Breast epithelium (tissue), 4 donors: ENCODE measurements around the gene ATXN7L1. TPM values are rescaled to one million over a fixed set of nuclear protein-coding genes. Genes with fewer than 3 reads are reported as not detected.

Source experiments
- DNase-seq, 2 donors: peaks; one replicate each; pipeline ENCODE4 v3.0.0-alpha.2; 2019; ENCODE audit warnings: low spot score in 2 of 2
- H3K27ac ChIP-seq, 2 donors: fragments of 200-600 bp; sonication (generic) in 1 of 2; one replicate each; pipeline ENCODE4 v1.5.1; 2016 to 2019; ENCODE audit warnings: mild to moderate bottlenecking in 1 of 2
- H3K27me3 ChIP-seq, 2 donors: fragments of 200-600 bp; sonication (generic) in 1 of 2; one replicate each; pipeline versions ENCODE4 v1.5.1 to v1.6.0; 2017 to 2019; ENCODE audit warnings: control low read depth in 1 of 2, mild to moderate bottlenecking in 1 of 2
- H3K36me3 ChIP-seq: fragments of 200-600 bp; one replicate; pipeline ENCODE4 v1.5.1; 2019
- H3K4me1 ChIP-seq, 2 donors: fragments of 200-600 bp; sonication (generic); one replicate each; pipeline ENCODE4 v1.5.1; 2016 to 2019; ENCODE audit warnings: control low read depth in 1 of 2
- H3K4me3 ChIP-seq, 3 donors: fragments of 200-600 bp; sonication (generic); 1 replicate in 2 of 3; 2 replicates in 1 of 3; pipeline ENCODE4 v1.5.1; 2016 to 2019; ENCODE audit warnings: mild to moderate bottlenecking in 3 of 3, moderate library complexity in 2 of 3
- H3K9me3 ChIP-seq, 2 donors: fragments of 200-600 bp; sonication (generic) in 1 of 2; one replicate each; pipeline ENCODE4 v1.5.1; 2016 to 2019; ENCODE audit warnings: control low read depth in 1 of 2
- POLR2A ChIP-seq: fragments of 450-650 bp; IDR thresholded peaks from one replicate; pipeline ENCODE4 v1.6.1; 2016; ENCODE audit warnings: antibody characterized with exemption, mild to moderate bottlenecking, moderate library complexity
- POLR2AphosphoS5 ChIP-seq, 3 donors: sonication (generic); formaldehyde crosslinking; IDR thresholded peaks; one replicate each; pipeline ENCODE4 v1.6.1; 2017; ENCODE audit warnings: antibody characterized with exemption in 3 of 3
- intact Hi-C: fragments of 100-400 bp; cut with DNase I; formaldehyde crosslinking; loops from one replicate; pipeline ENCODE4 v1.15.1; 2023; ENCODE audit warnings: low total_unique reads
- total RNA-seq, 3 donors: library from RNA; depleted of rRNA; stranded (reverse); fragments of >200 nt; gene quantifications; one replicate each; pipeline ENCODE4 v1.1.0, GENCODE V29; 2016
- TF ChIP-seq, protein P1 (sequence below), 3 donors: fragments of 450-650 bp; IDR thresholded peaks; one replicate each; pipeline ENCODE4 v1.5.1; 2016 to 2017; ENCODE audit warnings: antibody characterized with exemption in 3 of 3, mild to moderate bottlenecking in 3 of 3, moderate library complexity in 3 of 3

Gene ATXN7L1
- total RNA-seq, 3 donors from 2014 or later = 10.7 to 18.4 (median 12.5) TPM

GRCh38 chr7:105759670-105760550 is 116.5 kb downstream of the ATXN7L1 start:
- TF ChIP-seq POLR2A = no peak
- TF ChIP-seq, protein P1, sequence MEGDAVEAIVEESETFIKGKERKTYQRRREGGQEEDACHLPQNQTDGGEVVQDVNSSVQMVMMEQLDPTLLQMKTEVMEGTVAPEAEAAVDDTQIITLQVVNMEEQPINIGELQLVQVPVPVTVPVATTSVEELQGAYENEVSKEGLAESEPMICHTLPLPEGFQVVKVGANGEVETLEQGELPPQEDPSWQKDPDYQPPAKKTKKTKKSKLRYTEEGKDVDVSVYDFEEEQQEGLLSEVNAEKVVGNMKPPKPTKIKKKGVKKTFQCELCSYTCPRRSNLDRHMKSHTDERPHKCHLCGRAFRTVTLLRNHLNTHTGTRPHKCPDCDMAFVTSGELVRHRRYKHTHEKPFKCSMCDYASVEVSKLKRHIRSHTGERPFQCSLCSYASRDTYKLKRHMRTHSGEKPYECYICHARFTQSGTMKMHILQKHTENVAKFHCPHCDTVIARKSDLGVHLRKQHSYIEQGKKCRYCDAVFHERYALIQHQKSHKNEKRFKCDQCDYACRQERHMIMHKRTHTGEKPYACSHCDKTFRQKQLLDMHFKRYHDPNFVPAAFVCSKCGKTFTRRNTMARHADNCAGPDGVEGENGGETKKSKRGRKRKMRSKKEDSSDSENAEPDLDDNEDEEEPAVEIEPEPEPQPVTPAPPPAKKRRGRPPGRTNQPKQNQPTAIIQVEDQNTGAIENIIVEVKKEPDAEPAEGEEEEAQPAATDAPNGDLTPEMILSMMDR (IDR thresholded peaks at IDR 0.05) = peak in 2 of 3 donors; percentile 56 to 61
- H3K9me3 ChIP-seq = no peaks in the 10 kb centered on the region

GRCh38 chr7:105756367-105756766 is 120.0 kb downstream of the ATXN7L1 start:
- TF ChIP-seq POLR2AphosphoS5 (IDR thresholded peaks at IDR 0.05) = no peak
- TF ChIP-seq, protein P1 (IDR thresholded peaks at IDR 0.05) = no peak
- TF ChIP-seq POLR2A = no peak
- Histone ChIP-seq H3K4me3 (no peak overlapping the region), H3K27ac (no peak overlapping the region), H3K9me3 (no peaks in the 10 kb centered on the region), H3K4me1 (no peaks in the 10 kb centered on the region), H3K27me3 (no peaks in the 10 kb centered on the region), H3K36me3 (no peaks in the 10 kb centered on the region)
- intact Hi-C loops = loop anchor here (10.0 kb wide), 1 partner anchor 278 kb away; no protein-coding TSS in a partner anchor
- no peak for DNase-seq

More at GRCh38 chr7:105759670-105760550, 116.5 kb downstream of the ATXN7L1 start:
- Histone ChIP-seq H3K4me1 (no peaks in the 10 kb centered on the region), H3K36me3 (no peaks in the 10 kb centered on the region), H3K4me3 (no peak overlapping the region), H3K27ac (no peak overlapping the region), H3K27me3 (no peaks in the 10 kb centered on the region)
- no peak for DNase-seq
- intact Hi-C loops = loop anchor here (10.0 kb wide), 1 partner anchor 275 kb away; no protein-coding TSS in a partner anchor

- no peak for DNase-seq
- Histone ChIP-seq H3K9me3 (no peaks in the 10 kb centered on the region), H3K27me3 (no peaks in the 10 kb centered on the region), H3K36me3 (no peaks in the 10 kb centered on the region), H3K27ac (no peak overlapping the region), H3K4me3 (no peak overlapping the region), H3K4me1 (no peaks in the 10 kb centered on the region)
- TF ChIP-seq, protein P1 (IDR thresholded peaks at IDR 0.05) = no peak
- TF ChIP-seq POLR2A = no peak
- TF ChIP-seq POLR2AphosphoS5 (IDR thresholded peaks at IDR 0.05) = no peak
- intact Hi-C loops = loop anchor here (10.0 kb wide), 1 partner anchor 282 kb away; no protein-coding TSS in a partner anchor
Measured at GRCh38 chr7:105752671-105753275, 123.6 kb downstream of the ATXN7L1 start.

DNA sequence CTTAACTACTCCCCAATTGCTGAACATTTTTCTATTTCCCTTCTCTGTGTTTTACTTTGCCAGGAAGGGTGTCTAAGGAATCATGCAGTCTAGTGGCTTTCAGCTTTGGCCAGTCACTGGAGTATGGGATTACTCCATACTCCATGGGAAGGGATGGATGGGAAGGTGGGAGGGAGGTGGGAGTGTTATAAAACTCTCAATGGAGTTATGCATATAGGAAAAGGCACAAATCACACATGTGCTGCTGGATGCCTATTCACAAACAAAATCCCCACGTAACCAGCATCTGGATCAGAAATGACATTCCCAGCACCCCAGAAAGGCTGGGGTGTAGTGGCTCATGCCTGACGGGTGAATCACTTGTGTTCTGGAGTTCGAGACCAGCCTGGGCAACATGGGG is 125.3 kb downstream of the ATXN7L1 start:
- H3K9me3 ChIP-seq = no peaks in the 10 kb centered on the region
- no peaks in the 10 kb centered on the region for H3K27me3 ChIP-seq
- TF ChIP-seq, protein P1 (IDR thresholded peaks at IDR 0.05) = no peak
- no peak for TF ChIP-seq POLR2A
- TF ChIP-seq POLR2AphosphoS5 (IDR thresholded peaks at IDR 0.05) = no peak
- H3K36me3 ChIP-seq = no peaks in the 10 kb centered on the region
- H3K27ac ChIP-seq = no peak overlapping the region
- H3K4me3 ChIP-seq = no peak overlapping the region
- no peaks in the 10 kb centered on the region for H3K4me1 ChIP-seq
- intact Hi-C loops = loop anchor here (10.0 kb wide), 1 partner anchor 284 kb away; no protein-coding TSS in a partner anchor
- no peak for DNase-seq

GRCh38 chr7:105748701-105749100 is 127.7 kb downstream of the ATXN7L1 start:
- Histone ChIP-seq H3K27ac (no peak overlapping the region), H3K36me3 (no peaks in the 10 kb centered on the region), H3K27me3 (no peaks in the 10 kb centered on the region), H3K4me1 (no peaks in the 10 kb centered on the region), H3K9me3 (no peaks in the 10 kb centered on the region), H3K4me3 (no peak overlapping the region)
- intact Hi-C loops = no loop called here
- TF ChIP-seq POLR2A = no peak
- TF ChIP-seq POLR2AphosphoS5 (IDR thresholded peaks at IDR 0.05) = no peak
- TF ChIP-seq, protein P1 (IDR thresholded peaks at IDR 0.05) = no peak
- DNase-seq = no peak
